ENCODE results near the gene FGF12. TPM values are rescaled to one million over a fixed set of nuclear protein-coding genes. Genes with fewer than 3 reads are reported as not detected.

FGF12 gene
- total RNA-seq, 3 donors from 2014 or later: 0.44 to 2.1 (median 0.66) TPM

DNA sequence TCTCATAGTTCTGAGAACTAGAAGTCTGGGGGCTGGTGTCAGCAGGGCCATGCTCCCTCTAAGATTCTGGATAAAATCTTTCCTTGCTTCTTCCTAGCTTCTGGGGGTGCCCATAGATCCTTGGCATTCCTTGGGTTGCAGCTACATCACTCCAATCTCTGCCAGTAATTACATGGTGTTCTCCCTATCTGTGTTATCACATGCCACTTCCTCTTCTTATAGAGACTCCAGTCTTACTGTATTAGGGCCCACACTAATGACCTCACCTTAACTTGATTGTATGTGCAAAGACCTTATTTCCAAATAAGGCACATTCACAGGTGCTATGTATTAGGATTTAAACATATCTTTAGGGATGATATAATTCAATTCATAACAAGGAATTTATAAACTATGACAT lies 618.5 kb downstream of the FGF12 start:
- TF ChIP-seq, protein P1, sequence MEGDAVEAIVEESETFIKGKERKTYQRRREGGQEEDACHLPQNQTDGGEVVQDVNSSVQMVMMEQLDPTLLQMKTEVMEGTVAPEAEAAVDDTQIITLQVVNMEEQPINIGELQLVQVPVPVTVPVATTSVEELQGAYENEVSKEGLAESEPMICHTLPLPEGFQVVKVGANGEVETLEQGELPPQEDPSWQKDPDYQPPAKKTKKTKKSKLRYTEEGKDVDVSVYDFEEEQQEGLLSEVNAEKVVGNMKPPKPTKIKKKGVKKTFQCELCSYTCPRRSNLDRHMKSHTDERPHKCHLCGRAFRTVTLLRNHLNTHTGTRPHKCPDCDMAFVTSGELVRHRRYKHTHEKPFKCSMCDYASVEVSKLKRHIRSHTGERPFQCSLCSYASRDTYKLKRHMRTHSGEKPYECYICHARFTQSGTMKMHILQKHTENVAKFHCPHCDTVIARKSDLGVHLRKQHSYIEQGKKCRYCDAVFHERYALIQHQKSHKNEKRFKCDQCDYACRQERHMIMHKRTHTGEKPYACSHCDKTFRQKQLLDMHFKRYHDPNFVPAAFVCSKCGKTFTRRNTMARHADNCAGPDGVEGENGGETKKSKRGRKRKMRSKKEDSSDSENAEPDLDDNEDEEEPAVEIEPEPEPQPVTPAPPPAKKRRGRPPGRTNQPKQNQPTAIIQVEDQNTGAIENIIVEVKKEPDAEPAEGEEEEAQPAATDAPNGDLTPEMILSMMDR (IDR thresholded peaks at IDR 0.05): no peak
- no peak for TF ChIP-seq POLR2AphosphoS5 (IDR thresholded peaks at IDR 0.05)
- no peak for TF ChIP-seq POLR2A (IDR thresholded peaks at IDR 0.05)
- H3K4me3 ChIP-seq: no peak overlapping the region
- H3K9me3 ChIP-seq: no peaks in the 10 kb centered on the region
- no peaks in the 10 kb centered on the region for H3K4me1 ChIP-seq
- no peak overlapping the region for H3K27ac ChIP-seq
- no peak for DNase-seq (ENCODE audit: low spot score in 2 of 2)
- no peaks in the 10 kb centered on the region for H3K36me3 ChIP-seq
- no peaks in the 10 kb centered on the region for H3K27me3 ChIP-seq
- intact Hi-C loops (cut with DNase I; ENCODE audit: low total_unique reads): no loop called here

- TF ChIP-seq, protein P1 (IDR thresholded peaks at IDR 0.05): no peak
- TF ChIP-seq POLR2AphosphoS5 (IDR thresholded peaks at IDR 0.05): no peak
- no peak for TF ChIP-seq POLR2A (IDR thresholded peaks at IDR 0.05)
- H3K9me3 ChIP-seq: no peaks in the 10 kb centered on the region
- H3K4me1 ChIP-seq: no peaks in the 10 kb centered on the region
- no peaks in the 10 kb centered on the region for H3K36me3 ChIP-seq
- no peak for DNase-seq (ENCODE audit: low spot score in 2 of 2)
- no peak overlapping the region for H3K27ac ChIP-seq
- H3K4me3 ChIP-seq: no peak overlapping the region
- intact Hi-C loops (cut with DNase I; ENCODE audit: low total_unique reads): no loop called here
- H3K27me3 ChIP-seq: no peaks in the 10 kb centered on the region
Measured at GRCh38 chr3:192106543-192106942, 620.8 kb downstream of the FGF12 start.

- no peaks in the 10 kb centered on the region for H3K4me1 ChIP-seq
- TF ChIP-seq, protein P1 (IDR thresholded peaks at IDR 0.05): no peak
- TF ChIP-seq POLR2AphosphoS5 (IDR thresholded peaks at IDR 0.05) (no peak), POLR2A (IDR thresholded peaks at IDR 0.05) (no peak)
- H3K27ac ChIP-seq: no peak overlapping the region
- no peaks in the 10 kb centered on the region for H3K36me3 ChIP-seq
- intact Hi-C loops (cut with DNase I; ENCODE audit: low total_unique reads): no loop called here
- H3K9me3 ChIP-seq: no peaks in the 10 kb centered on the region
- no peaks in the 10 kb centered on the region for H3K27me3 ChIP-seq
- H3K4me3 ChIP-seq: no peak overlapping the region
- DNase-seq (ENCODE audit: low spot score in 2 of 2): no peak
Measured at GRCh38 chr3:192092388-192093005, 634.8 kb downstream of the FGF12 start.

DNA sequence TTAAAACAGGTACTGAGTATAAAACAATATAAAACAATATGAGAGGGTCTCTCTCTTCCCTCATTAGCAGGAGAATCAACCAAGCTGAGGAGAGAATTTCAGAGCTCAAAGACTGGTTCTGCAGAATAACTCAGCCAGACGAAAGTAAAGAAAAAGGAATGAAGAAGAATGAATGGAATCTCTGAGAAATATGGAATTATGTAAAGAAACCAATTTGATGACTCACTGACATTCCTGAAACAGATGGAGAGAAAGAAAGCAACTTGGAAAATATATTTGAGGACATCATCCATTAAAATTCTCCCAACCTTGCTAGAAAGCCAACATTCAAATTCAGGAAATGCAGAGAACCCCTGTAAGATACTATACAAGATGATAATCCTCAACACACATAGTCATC lies 635.5 kb downstream of the FGF12 start:
- no peak for TF ChIP-seq POLR2A (IDR thresholded peaks at IDR 0.05)
- no peak for TF ChIP-seq POLR2AphosphoS5 (IDR thresholded peaks at IDR 0.05)
- TF ChIP-seq, protein P1 (IDR thresholded peaks at IDR 0.05): no peak
- intact Hi-C loops (cut with DNase I; ENCODE audit: low total_unique reads): no loop called here
- no peak overlapping the region for H3K4me3 ChIP-seq
- no peak for DNase-seq (ENCODE audit: low spot score in 2 of 2)
- H3K4me1 ChIP-seq: no peaks in the 10 kb centered on the region
- no peaks in the 10 kb centered on the region for H3K9me3 ChIP-seq
- H3K27me3 ChIP-seq: no peaks in the 10 kb centered on the region
- H3K36me3 ChIP-seq: no peaks in the 10 kb centered on the region
- no peak overlapping the region for H3K27ac ChIP-seq

DNA sequence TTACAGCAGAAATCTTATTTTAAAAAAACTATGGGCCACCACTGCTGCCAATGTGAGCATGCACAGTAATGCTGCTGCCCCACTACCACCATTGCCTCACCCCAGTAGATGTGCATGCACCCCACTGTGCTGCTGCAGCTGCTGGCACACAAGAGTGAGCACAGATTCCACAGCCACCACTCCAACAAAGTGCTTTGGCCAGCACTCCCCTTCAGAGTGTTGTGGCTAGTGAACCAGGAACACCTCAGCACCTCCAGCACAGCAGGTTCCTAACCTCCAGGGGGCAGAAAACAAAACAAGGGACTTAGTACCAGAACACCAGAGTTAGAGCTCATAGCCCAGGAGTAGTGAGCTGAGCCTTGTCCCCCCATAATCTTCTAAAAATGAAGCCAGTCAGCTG lies 636.8 kb downstream of the FGF12 start:
- Histone ChIP-seq H3K36me3 (no peaks in the 10 kb centered on the region), H3K27ac (no peak overlapping the region), H3K4me3 (no peak overlapping the region), H3K9me3 (no peaks in the 10 kb centered on the region), H3K4me1 (no peaks in the 10 kb centered on the region), H3K27me3 (no peaks in the 10 kb centered on the region)
- DNase-seq (ENCODE audit: low spot score in 2 of 2): no peak
- TF ChIP-seq POLR2A (IDR thresholded peaks at IDR 0.05) (no peak), POLR2AphosphoS5 (IDR thresholded peaks at IDR 0.05) (no peak)
- TF ChIP-seq, protein P1 (IDR thresholded peaks at IDR 0.05): no peak
- intact Hi-C loops (cut with DNase I; ENCODE audit: low total_unique reads): no loop called here

Other genes starting within 250 kb of the FGF12 start
- gene MB21D2, start 190.3 kb upstream of the FGF12 start, total RNA-seq: 10 to 100 TPM in 1 of 3 donors, 1 to 10 TPM in 2; 4.0 to 11.9 (median 6.2) TPM

All from breast epithelium (tissue), 4 donors.